Occipital lobe (tissue), 3 donors: ENCODE results near the gene CCDC61. TPM values are rescaled to one million over a fixed set of nuclear protein-coding genes. Genes with fewer than 3 reads are reported as not detected.
A peak's percentile ranks its signal among the peaks of the same experiment; 100 is the strongest.

Source experiments
- DNase-seq: peaks from one replicate; lab custom pipeline; 2025; lab: John Stamatoyannopoulos, UW
- small RNA-seq: library from RNA; depleted of rRNA; stranded (forward); fragments of <200 nt; gene quantifications from one replicate; pipeline ENCODE3, GENCODE V24; 2014
- total RNA-seq: library from RNA; depleted of rRNA; stranded (reverse); fragments of >200 nt; gene quantifications from one replicate; pipeline ENCODE4 v1.2.3, GENCODE V29; 2014

The CCDC61 gene
- total RNA-seq, 1 donor from 2014 or later, result 5.8 TPM

DNA sequence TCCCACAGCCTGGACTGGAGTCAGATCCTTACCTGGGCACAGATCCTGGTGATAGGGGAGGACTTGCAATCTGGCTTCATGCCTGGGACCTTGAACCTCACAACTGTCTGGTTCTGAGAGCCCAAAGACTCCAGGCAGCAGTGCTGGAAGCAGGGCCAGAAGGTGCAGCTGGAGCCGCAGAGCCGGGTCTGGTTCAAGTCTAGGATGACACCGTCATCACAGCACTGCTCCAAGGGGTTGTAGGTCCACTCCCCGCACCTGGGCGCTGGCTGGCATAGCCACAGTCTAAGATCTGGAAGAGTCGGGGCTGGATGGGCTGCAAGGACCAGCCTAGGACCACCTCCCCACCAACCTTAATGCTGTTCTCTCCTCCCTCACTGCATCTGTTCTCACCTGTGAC lies 44.9 kb downstream of the CCDC61 start:
- no peak for DNase-seq

DNA sequence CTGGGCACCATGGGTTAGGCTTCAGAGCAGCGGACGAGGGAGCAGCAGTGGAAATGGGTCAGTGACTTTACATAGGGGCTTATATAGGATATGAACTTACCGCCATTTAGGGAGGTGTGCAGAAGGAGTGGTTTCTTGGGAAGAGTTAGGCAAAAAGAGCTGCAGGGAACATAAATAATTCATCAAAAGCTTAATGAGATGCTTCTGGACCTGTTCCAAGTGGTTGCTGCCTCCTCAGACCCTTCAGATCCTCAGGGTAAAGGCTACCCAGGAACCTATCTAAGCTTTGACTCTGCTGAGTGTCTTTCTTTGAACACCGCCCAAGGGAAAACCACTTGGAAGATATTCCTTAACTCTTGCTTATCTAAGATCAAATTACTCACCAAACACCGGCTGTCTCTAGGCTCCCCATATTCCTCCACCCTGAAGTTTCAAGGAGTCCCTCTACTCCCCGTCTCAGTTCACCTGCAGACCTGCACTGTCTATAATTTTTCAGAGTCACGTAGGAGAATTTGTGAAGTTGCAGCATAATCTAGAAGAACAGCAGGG lies 45.8 kb downstream of the CCDC61 start, which contains the start of gene IGFL4:
Gene IGFL4 (minus strand): TSS at position 51 of the 549 bp plus-strand sequence. CDS start 40 bp downstream, at position 11.
- DNase-seq, result no peak

DNA sequence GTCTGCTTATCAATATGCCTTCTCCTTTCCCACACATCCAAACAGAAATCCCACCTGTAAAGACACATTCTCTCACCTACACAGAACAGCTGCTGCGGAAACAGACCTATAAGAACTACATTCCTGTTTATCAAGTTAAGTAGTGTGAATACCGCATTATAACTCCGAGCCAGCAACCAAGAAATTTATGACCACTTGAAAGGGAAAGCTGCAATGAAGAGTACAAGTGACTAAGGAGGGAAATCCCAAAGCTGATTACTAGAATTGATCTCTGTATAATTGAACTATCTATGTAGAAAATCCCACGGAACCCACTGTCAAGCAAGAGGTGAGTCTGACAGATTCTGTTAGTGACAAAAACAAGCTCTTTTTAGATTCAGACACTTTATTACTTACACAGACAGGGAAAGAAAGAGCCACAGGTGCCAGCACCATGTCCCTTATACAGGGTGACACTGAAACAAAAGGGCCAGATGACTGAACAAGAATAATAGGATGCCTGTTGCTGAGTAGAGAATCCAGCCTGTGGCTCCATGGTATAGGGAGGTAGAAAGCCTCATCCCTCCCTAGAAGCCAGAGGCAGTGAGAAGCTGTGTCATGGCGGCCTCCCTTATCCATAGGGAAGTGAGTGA lies 47.1 kb downstream of the CCDC61 start:
- no peak for DNase-seq

DNA sequence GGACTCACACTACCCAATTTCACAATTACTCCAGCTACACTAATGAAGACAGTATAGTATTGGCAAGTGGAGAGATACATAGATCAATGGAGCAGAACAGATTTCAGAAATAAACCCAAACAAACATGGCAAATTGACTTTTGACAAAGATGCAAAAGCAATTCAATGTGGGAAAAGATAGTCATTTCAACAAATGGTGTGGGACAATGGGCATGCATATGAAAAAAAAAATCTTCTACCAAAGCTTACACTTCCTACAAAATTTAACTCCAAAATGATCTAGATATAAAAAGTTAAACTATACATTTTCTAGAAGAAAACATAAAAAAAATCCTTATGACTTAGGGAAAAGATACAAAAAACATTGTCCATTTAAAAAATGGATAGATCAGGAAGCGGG lies 48.3 kb downstream of the CCDC61 start:
- no peak for DNase-seq

DNA sequence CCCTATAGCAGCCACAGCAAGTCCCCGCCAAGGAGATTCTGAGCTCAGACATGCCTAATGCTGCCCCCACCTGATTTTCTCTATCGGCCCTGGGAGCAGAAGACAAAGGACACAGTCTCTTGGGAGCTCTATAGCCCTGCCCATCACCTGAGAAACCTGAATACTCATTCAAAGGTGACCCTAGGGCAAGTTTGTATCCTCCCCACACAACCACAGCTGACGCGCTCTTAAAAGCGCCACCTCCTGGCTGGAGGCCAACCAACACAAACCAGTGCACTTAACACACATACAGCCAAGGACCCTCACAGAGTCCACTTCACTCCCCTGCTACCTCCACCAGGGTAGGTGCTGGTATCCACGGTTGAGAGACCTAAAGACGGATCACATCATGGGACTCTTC lies 54.3 kb downstream of the CCDC61 start:
- no peak for DNase-seq

DNA sequence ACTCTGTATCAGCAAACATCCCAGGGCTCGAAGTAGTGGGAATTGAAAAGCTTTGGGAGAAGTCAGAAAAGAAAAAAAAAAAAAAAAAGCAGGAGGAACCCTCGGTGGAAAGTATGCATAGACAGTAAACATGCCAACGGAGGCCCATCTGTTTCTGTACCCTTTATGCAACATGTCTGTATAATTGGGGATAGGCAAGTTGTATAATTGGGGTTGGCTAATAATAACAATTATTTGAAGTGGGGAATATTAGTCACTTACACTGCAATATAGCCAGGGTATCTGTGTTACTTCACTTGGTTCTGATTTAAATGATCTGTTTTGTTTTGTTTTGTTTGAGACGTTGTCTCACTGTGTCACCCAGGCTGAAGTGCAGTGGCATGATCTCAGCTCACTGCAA lies 57.6 kb downstream of the CCDC61 start:
- no peak for DNase-seq

DNA sequence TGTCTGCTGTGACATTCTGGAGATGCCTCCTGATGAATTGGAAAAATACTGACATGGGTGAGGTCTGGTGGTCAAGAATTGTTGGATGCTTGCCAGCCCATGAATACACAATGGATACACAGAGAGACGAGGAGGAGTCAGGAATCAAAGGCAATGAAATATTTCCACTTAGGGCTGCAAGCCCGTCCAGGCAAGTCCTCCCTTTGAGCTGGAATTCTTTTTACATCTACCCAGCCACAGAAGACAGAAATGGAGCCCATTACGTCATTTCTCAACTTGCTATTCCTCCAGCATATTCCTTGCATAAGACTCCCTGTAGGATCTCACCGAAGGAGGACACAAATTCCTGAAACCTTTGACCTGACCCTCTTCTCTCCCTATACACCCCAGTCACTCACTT lies 61.3 kb downstream of the CCDC61 start:
- no peak for DNase-seq

DNA sequence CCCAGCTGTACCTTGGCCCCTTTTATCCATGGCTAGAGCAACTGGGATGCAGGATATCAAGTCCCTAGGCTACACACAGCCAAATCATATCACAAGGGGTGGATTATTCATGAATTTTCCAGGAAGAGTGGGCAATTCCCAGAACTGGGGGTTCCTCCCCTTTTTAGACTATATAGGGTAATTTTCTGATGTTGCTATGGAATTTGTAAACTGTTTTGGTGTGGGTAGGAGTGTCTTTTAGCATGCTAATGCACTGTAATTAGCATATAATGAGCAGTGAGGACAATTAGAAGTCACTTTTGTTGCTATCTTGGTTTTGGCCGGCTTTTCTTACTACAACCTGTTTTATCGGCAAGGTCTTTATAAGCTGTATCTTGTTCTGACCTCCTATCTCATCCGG lies 63.5 kb downstream of the CCDC61 start:
- DNase-seq, result no peak

DNA sequence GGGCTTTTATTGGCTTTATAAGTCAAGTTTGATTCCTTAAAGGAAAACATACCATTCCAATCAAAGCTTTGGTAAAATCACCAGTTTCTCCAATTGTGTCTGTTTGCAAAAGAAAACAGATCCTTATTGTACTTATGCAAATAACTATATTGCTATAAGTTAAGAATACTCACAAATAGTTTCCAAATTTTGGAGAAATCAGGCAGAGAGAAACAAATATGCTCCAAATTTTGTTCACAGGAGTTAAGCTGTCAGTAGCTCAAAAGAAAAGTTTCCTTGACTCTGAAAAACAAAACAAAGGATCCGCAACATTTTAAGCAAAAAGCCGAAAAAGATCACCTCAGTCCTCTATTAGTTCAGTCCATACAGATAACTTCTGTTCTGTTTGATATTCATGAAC lies 64.7 kb downstream of the CCDC61 start:
- DNase-seq, result no peak

DNA sequence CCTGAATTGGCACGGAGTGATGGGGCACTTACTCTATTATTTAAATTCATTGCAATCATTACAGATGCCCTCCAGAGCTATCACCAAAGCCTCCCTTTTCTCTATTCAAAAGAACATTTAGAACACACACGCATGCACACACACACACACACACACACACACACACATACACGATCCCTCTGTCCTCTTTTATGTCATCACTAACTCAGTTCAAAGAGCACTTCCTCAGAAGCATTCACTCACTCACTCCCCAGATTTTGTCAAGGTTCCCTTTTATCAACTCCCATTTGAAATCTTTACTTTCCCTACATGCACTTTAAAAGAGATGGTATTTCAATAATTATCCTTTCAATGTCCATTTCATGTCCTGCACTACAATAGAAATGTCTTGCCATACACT lies 67.9 kb downstream of the CCDC61 start:
- no peak for DNase-seq

DNA sequence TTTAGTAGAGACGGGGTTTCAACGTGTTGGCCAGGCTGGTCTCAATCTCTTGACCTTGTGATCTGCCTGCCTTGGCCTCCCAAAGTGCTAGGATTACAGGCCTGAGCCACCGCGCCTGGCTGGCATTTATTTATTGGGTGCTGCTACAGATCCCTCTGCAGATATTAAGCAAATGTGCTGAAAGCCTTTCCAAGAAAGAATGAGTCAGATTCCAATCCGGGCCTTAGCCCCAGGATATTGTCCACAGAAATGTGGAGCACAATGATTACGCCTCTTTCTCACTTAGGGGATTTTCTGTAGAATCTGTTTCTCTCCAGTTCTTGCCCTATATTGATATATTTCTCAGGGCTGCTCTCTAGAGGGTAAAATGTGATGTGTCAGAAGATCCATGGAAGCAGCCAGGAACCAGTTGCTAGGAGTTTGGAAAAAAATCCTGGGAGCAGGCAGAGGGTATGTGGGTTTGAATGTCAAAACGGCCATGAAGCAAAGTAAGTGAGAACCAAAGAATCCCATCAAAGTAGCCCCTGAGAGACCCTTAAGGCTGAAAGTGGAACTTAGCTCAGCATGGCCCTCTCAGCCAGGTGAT lies 70.3 kb downstream of the CCDC61 start:
- DNase-seq, result no peak

DNA sequence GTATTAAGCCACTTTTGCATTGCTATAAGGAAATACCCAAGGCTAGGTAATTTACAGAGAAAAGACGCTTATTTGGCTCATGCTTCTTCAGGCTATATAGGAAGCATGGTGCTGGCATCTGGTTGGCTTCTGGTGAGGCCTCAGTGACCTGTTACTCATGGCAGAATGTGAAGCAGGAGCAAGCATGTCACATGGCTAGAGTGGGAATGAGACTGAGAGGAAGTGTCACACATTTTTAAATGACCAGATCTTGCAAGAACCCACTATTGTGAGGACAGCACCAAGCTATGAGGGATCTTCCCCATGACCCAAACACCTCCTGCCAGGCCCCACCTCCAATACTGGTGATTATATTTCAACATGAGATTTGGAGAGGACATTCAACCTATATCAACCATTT lies 71.2 kb downstream of the CCDC61 start:
- no peak for DNase-seq

DNA sequence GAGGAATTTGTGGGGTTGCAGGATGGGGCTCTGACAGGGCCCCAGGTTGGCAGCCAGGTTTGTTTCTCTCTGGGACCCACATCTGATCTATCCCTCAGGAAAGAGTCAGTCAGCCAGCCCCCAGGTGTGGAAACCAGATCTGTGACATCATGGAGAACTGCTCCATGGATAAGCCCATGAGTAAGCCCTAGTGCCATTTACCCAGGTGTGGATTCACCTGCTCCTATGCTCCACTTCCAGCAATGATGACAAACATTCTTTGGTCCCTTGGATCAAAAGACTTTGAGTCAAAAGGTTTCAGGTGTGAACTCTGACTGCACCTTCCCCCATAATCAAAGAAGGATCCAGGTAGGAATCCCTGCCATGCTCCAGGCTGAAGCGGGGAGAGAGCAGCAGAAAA lies 72.4 kb downstream of the CCDC61 start:
- no peak for DNase-seq

Small RNA genes within 50 kb of the gene (small RNA-seq; reads per million reads assigned to genes)
- 266 reads per million, percentile 97 among the genes with 10 or more reads in this experiment for gene MIR769

Other genes starting within 250 kb of the CCDC61 start
- 1.2 TPM for gene SIX5, start 226.2 kb upstream of the CCDC61 start, total RNA-seq
- 16.7 TPM for gene DMPK, start 213.0 kb upstream of the CCDC61 start, total RNA-seq
- gene DMWD, start 202.6 kb upstream of the CCDC61 start, total RNA-seq, result 41.0 TPM
- 0.16 TPM for gene RSPH6A, start 180.2 kb upstream of the CCDC61 start, total RNA-seq
- 16.4 TPM for gene SYMPK, start 132.3 kb upstream of the CCDC61 start, total RNA-seq
- gene FOXA3, start 131.1 kb upstream of the CCDC61 start, total RNA-seq, result not detected
- gene IRF2BP1, start 109.3 kb upstream of the CCDC61 start, total RNA-seq, result 32.1 TPM
- gene MYPOP, start 92.9 kb upstream of the CCDC61 start, total RNA-seq, result 0.78 TPM
- not detected for gene NANOS2, start 80.7 kb upstream of the CCDC61 start, total RNA-seq
- gene NOVA2, start 21.6 kb upstream of the CCDC61 start, total RNA-seq, result 9.4 TPM
- not detected for gene PGLYRP1, start 27.6 kb downstream of the CCDC61 start, total RNA-seq
- gene IGFL4, start 45.5 kb downstream of the CCDC61 start, total RNA-seq, result 1.6 TPM
- not detected for gene IGFL3, start 129.2 kb downstream of the CCDC61 start, total RNA-seq
- gene IGFL2, start 152.8 kb downstream of the CCDC61 start, total RNA-seq, result 0.31 TPM
- gene IGFL1, start 234.3 kb downstream of the CCDC61 start, total RNA-seq, result not detected